T-helper 1 cell (primary cell): ENCODE measurements around the gene SBF1.

Experiments used
- DNase-seq, 5 donors: peaks; one replicate each; pipeline ENCODE4 v3.0.0-alpha.2; 2012 to 2020

Gene SBF1

DNA sequence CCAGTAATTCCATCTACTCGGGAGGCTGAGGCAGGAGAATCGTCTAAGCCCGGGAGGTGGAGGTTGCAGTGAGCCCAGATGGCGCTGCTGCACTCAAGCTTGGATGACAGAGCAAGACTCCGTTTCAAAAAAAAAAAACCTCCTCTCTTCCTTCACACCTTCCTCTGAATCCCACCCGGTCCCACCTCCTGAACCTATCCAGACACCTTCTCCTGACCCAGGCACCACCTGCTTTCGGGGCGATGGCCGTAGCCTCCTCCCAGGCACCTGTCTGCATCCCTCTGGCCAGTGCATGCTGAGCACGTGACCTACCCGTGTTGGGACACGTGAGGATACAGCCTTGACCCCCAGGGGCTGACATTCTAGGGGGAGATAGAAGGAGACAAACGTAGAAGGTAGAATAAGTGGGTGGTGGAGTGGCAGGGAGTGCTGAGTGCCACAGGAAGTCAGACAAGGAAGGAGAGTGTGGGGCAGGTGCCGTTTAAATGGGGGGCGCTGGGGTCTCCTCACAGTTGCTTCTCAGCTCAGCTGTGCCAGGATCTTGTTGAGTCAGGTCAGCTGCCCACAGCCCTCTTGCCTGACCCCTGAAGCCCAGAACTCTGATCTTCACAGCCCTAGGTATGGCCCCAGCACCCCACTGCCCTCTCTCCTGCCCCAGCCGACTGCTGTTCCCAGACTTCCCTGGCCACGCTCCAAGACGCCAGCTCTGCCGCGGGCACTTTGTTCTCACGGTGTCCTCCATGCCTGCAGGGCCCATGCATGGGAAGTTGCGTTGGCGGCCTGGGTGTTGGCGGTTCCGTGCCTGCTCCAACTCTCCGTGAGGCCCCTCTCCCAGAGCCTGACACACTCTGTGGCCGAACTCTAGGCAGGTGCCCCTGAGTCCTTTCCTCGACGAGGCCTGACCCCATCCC, 10.6 kb upstream of the SBF1 start:
- DNase-seq = peak in 1 of 5 donors; percentile 9

- DNase-seq = peak in 1 of 5 donors; percentile 9
These were observed 9.4 kb upstream of the SBF1 start for GRCh38 chr22:50483977-50484853.

DNA sequence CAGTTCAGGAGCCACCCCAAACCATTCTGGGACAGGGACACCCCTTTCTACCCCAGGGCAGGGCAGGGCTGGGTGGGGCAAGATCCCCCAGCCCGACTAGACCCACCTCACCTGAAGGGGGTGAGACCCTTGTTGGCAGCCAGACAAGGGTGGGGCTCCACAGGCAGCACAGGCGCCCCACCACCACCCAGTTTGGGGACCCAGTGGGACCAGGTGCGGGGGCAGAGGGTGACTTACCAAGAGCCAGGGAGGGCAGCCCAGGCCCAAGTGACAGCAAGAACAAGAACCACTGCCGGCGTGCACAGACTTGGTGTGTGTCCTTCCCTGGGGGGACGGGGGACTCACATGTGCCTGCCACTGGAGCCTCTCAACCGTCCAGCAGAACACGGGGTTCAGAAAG, 8.7 kb upstream of the SBF1 start:
- DNase-seq = no peak

DNA sequence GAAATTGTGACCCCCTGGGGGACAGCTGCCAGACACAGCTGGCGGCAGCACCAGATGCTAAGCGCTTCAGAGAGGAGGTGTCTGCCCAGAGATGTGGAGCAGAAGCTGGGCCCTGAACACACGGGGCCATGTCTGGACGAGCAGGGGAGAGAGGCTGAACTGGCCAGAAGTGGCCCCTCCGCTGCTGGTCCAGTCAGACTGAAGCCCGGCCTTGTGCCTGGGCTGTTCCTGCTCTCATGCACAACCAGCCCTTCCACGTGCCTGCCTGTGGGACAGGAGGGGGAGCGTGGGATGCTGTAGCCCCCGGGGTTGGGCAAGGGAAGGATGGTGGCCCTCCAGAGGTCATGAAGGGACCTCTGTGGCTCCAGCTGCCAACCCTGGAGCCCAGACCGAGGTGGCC, 8.3 kb upstream of the SBF1 start:
- DNase-seq = no peak

DNA sequence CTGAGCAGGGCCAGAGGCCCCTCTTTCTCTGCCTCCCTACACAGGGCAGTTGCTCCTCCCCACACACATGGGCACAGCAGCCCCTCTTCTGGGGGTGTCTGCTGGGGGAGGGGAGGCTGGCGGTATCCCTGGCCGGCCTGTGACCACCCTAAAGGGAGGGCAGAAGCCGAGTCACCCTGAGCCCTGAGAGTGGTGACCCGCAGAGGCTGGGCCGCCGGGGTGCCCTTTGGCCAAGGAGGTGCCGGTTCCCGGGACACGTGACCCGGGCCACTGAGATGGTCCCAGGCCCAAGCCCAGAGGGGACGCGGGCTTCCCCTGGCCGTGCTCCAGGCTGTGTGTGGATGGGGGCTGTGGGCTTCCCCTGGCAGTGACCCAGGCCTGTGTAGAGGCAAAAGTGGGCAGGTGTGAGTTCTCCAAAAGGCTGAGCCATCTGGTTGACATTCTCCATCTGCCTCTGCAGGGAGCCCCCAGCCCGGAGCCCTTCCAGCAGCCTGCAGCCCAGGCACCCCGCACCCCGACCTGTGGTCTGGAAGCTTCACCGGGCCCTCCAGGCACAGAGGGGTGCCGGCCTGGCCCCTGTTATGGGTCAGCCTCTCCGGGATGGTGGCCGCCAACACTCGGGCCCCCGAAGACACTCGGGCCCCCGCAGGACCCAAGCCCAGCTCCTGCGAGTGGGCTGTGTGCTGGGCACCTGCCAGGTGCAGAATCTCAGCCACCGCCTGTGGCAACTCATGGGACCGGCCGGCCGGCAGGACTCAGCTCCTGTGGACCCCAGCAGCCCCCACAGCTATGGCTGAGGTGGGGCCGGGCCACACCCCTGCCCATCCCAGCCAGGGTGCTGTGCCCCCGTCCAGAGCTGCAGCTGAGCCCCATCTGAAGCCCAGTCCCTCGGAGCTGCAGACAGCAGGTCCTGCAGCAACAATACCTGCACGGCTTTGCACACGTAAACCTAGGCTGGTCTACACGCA, 7.6 kb upstream of the SBF1 start:
- DNase-seq = no peak

- peak; percentile 47 to 68 (median 60) for DNase-seq
These were observed 6.7 kb upstream of the SBF1 start, which contains the start of gene ADM2 for GRCh38 chr22:50481440-50482106. Gene ADM2 (plus strand): TSS chr22:50481543. CDS start chr22:50481848, 305 bp downstream.

- DNase-seq = no peak
These were observed 6.2 kb upstream of the SBF1 start for GRCh38 chr22:50481045-50481439.

GRCh38 chr22:50479721-50480120, 4.9 kb upstream of the SBF1 start:
- no peak for DNase-seq

DNA sequence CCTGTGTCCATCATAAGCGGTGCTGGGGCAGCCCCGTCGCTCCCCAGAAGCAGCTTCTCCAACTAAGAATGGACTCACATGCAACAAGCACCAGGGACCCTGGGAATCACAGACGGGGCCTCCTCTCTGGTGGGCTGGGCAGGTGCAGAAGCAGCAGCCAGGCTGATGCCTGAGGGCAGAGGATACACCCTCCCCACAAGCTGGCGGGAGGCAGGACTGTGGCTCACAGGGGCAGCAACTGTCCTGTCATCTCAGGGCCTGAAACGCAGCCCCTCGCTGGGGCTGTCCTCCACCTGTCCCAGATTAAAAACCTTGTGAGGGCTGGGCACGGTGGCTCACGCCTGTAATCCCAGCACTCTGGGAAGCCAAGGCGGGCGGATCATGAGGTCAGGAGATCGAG, 3.1 kb upstream of the SBF1 start:
- no peak for DNase-seq

DNA sequence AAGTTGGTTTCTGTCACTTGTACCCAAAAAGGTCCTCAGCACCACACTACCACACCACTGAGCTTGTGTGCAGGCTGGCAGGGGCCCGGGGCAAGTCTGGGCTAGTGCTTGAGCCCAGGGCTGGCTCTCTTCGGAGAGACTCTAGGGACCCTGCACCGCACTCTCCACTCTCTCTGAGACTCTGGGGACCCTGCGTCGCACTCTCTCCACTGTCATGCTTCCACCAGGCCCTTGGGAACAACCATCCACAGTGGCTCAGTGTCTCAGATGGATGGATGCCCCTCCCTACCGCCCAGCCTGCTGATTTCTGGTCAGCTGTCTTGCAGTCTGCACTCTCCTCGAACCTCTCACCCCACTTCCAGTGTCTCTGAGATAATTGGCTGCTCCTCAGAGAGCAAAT, 2.0 kb upstream of the SBF1 start:
- no peak for DNase-seq

- DNase-seq = no peak
These were observed 792 bp upstream of the SBF1 start for GRCh38 chr22:50475652-50476002.

- DNase-seq = peak in 2 of 5 donors; percentile 10 to 41
These were observed 772 bp downstream of the SBF1 start for GRCh38 chr22:50473855-50474671.

DNA sequence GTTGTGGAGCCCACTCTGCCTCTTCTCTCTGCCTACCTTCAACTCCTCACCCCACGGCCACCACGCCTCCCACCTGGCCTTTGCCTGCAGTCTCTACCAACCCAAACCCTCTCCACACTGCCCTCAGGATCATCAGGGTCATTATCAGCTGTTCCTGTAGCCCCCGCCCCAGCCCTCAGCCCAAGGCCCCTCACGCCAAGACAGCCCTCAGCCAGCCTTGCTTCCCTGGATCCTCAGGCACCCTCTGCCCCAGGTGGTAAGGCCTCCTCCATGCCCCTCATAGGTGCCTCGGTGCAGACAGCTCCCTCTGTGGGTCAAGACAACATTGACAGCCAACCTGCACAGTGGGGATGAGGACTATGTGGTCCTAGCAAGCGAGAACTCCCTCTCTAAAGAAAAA, 1.7 kb downstream of the SBF1 start:
- peak in 3 of 5 donors; percentile 40 to 63 (median 54) for DNase-seq

DNA sequence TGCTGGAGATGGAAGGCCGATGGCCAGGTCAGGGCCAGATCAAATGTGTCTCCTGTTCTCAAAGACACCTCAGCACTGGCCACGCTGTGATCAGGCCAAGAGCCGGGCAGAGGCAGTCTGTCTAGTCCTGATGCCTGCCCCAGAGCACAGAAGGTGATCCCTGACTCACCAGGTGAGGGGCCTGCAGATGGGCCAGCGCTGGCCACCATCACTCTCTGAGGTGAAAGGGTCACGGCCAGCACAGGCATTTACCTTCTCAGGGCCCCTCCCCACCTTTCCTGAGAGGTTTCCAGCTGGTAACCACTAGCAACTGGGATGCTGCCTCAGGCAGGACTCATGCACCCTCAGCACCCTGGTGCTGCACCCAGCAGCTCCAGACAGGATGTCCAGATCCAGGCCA, 2.9 kb downstream of the SBF1 start:
- no peak for DNase-seq

DNA sequence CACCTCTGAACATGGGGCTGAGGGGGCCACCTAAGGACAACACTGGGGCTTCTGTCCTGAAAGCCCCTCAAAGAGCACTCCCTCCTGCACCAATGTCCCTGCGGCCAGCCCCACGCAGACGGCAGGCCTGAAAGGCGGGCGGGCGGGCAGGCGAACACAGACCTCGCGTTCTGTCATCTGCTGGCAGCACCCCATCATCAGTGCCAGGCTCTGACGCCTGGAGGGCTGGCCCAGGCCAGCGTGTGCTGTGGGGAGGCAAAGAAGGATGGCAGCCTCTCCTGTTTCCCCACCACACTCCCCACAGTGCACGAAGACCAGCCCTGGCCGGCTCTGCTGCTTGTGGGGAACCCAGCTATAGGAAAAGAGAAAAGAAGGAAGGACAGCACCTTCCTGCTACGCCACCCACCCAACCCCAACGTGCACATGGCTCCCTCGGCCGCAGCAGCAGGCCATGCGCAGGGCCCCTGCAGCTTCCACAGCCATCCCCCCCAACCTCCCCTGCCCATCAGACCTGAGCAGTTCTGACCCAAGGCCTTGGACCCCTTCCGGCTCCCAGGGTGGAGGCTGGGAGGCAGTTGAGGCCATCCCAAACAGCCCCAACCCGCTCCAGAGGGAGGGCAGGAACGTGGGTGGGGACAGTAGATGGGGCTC, 3.5 kb downstream of the SBF1 start:
- no peak for DNase-seq

GRCh38 chr22:50470491-50470890, 4.3 kb downstream of the SBF1 start:
- DNase-seq = no peak

DNA sequence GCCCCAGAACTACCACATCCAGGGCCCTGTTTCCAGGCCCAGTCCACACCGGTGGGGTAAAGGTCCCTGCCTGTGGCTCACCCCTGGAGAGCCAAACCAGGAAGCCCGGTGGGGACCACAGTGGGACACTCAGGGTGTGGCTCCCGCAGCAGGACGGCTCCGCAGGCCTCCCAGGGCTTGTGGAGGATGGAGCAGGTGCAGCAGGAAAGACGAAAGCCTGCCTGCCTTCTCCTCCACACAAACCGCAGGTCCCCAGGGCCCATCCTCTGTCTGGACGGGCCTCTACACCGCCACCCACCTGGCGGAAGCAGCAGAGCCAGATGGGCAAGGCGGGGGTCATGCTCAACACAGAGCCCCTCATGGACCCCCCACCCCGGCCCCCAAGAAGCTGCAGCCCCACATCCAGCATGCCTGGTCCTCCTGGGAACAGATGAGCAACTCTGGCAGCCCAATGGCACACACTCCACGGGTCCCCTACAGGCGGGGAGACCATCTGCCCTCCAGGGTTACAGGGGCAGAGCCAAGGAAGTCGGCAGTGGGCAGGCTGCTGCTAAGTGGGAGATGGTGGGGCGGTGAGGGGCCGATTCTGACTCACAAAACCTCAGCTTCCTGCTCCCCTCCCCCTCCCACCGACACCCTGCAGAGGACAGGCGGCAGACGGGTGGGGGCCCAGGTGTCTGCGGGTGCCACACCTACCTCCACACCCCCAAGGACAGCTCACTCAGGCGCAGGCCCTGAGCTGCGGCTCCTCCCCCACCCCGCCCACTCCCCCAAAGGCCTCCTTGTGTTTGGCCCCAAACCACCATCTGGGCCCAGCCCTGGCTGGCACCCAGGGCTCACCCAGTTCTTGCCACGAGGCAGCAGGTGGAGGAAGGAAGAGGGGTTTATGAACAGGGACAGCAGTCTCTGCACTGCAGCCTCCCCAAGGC, 5.2 kb downstream of the SBF1 start:
- DNase-seq = peak; percentile 93 to 100 (median 95)

- no peak for DNase-seq
These were observed 6.2 kb downstream of the SBF1 start for GRCh38 chr22:50468626-50469025.

DNA sequence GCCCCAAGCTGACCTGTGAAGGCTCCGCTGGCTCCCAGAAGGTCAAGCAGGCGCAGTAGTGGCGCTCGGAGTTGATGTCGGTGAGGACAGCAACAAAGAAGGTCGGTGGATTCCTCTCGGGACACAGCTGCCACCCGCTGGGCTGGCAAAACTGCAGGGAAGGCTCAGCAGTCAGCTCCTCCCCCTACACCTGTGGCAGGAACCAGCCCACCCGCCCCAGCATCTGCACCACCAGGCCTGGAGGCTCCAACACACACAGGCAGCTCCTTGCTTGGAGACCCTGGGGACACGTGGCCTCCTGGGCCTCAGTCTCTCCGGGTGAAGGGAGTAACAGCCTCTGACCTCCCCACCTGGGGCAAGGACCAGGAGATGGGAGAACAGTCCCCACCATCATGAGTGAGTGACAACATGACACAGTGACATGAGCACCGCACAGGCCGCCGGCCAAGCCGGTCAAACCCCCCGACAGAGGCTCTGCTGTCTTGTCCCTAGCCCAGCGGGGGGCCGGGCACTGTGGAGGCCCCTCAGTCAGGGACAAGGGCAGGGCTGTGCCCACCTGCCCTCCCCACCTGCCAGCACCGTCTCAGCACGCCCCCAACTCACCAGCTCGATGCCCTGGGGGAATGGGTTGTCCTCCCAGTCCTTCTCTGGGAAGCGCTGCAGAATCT, 6.9 kb downstream of the SBF1 start:
- no peak for DNase-seq
